H1 (cell line): ENCODE results near the gene KRTAP2-3. TPM values are rescaled to one million over a fixed set of nuclear protein-coding genes. Genes with fewer than 3 reads are reported as not detected.
"Not testable (repeated sequence)": the region's sequence is repeated elsewhere in the genome, so short reads cannot be mapped to it uniquely, and the experiment has no call there.

Experiments used
- CTCF ChIA-PET: fragments of 300-600 bp; sonication (Branson Sonifier 250); formaldehyde crosslinking; loops from one replicate; lab custom pipeline; 2021; ENCODE audit not compliant: partially characterized antibody; lab: Charles Lee
- POLR2A ChIA-PET: fragments of 300-600 bp; sonication (Branson Sonifier 250); formaldehyde crosslinking; loops from one replicate; lab custom pipeline; 2021; ENCODE audit warnings: inconsistent platforms; ENCODE audit not compliant: partially characterized antibody; lab: Charles Lee
- DNase-seq, 2 experiments: peaks; one replicate each; pipeline versions ENCODE4 v3.0.0 to v3.0.0-alpha.2; 2010 to 2022; ENCODE audit warnings: low spot score in 2 of 2, low read depth in 1 of 2, mixed read lengths in 1 of 2
- FAIRE-seq: peaks from 2 replicates; lab custom pipeline; 2011; peaks lifted over from hg19 to GRCh38; lab: Jason Lieb, UNC
- H2AFZ ChIP-seq: 2 replicates; pipeline ENCODE4 v1.8.1; 2012; ENCODE audit warnings: low read length, inconsistent platforms
- H2AK5ac ChIP-seq: 2 replicates; pipeline ENCODE4 v1.6.1; 2013; ENCODE audit warnings: low read depth, low read length
- H2BK120ac ChIP-seq: replicated peaks from 2 replicates; pipeline ENCODE3; 2013; ENCODE audit warnings: low read depth, low read length, inconsistent platforms
- H2BK12ac ChIP-seq: 2 replicates; pipeline ENCODE4 v1.6.1; 2013; ENCODE audit warnings: low read depth, low read length
- H2BK15ac ChIP-seq: 2 replicates; pipeline ENCODE4 v1.6.1; 2013; ENCODE audit warnings: low read length
- H2BK20ac ChIP-seq: 2 replicates; pipeline ENCODE4 v1.6.1; 2013; ENCODE audit warnings: low read length
- H2BK5ac ChIP-seq: 2 replicates; pipeline ENCODE4 v1.6.1; 2013; ENCODE audit warnings: low read depth, low read length
- H3K14ac ChIP-seq: 2 replicates; pipeline ENCODE4 v1.6.1; 2013; ENCODE audit warnings: inconsistent platforms; ENCODE audit not compliant: insufficient read length
- H3K18ac ChIP-seq: 2 replicates; pipeline ENCODE4 v1.6.1; 2013; ENCODE audit warnings: low read length; ENCODE audit errors: extremely low read depth
- H3K23ac ChIP-seq: 2 replicates; pipeline ENCODE4 v1.6.1; 2013; ENCODE audit warnings: inconsistent platforms; ENCODE audit not compliant: insufficient read length
- H3K23me2 ChIP-seq: 2 replicates; pipeline ENCODE4 v1.6.1; 2013; ENCODE audit warnings: low read depth, low read length
- H3K27ac ChIP-seq: 2 replicates; pipeline ENCODE4 v1.6.1; 2011; ENCODE audit warnings: low read depth, low read length, inconsistent platforms
- H3K27me3 ChIP-seq, 4 experiments: replicated peaks in 1 of 4; 1 replicate in 1 of 4; 2 replicates in 3 of 4; pipeline versions ENCODE4 v1.6.1 to v1.8.1; 2011 to 2013; ENCODE audit warnings: low read length in 3 of 4, mild to moderate bottlenecking in 3 of 4, inconsistent platforms in 2 of 4, mixed read lengths in 2 of 4, moderate library complexity in 1 of 4; ENCODE audit not compliant: control insufficient read depth in 3 of 4, insufficient read depth in 3 of 4; ENCODE audit errors: extremely low read depth in 1 of 4
- H3K36me3 ChIP-seq, 4 experiments: 2 replicates each; pipeline versions ENCODE4 v1.6.1 to v1.8.1; 2011 to 2013; ENCODE audit warnings: mild to moderate bottlenecking in 4 of 4, low read length in 3 of 4, moderate library complexity in 2 of 4, control low read depth in 1 of 4, inconsistent platforms in 1 of 4; ENCODE audit not compliant: insufficient read depth in 4 of 4, control insufficient read depth in 2 of 4
- H3K4ac ChIP-seq: replicated peaks from 2 replicates; pipeline ENCODE3; 2013; ENCODE audit warnings: low read length, low read depth, mixed read lengths, inconsistent platforms; ENCODE audit not compliant: insufficient read length
- H3K4me1 ChIP-seq, 4 experiments: replicated peaks in 1 of 4; 1 replicate in 1 of 4; 2 replicates in 3 of 4; pipeline versions ENCODE4 v1.6.1 to v1.8.1; 2011 to 2013; ENCODE audit warnings: low read length in 3 of 4, inconsistent platforms in 2 of 4, mixed read lengths in 1 of 4; ENCODE audit not compliant: insufficient read depth in 4 of 4, control insufficient read depth in 3 of 4
- H3K4me2 ChIP-seq, 2 experiments: 2 replicates each; pipeline versions ENCODE4 v1.6.1 to v1.8.1; 2011 to 2013; ENCODE audit warnings: low read depth in 2 of 2, low read length in 2 of 2, control low read depth in 1 of 2, inconsistent platforms in 1 of 2, mild to moderate bottlenecking in 1 of 2; ENCODE audit not compliant: insufficient read depth in 1 of 2
- H3K4me3 ChIP-seq, 4 experiments: fragments of 200-600, 300-600 bp in 1 of 4; sonication (generic), shearing (Covaris generic), sonication (Bioruptor Twin) in 1 of 4; 2 replicates each; pipeline versions ENCODE4 v1.5.1 to v1.8.1; 2011 to 2016; ENCODE audit warnings: low read length in 4 of 4, low read depth in 3 of 4, control low read depth in 2 of 4, inconsistent platforms in 2 of 4, mild to moderate bottlenecking in 2 of 4, mixed read lengths in 1 of 4, moderate library complexity in 1 of 4; ENCODE audit not compliant: insufficient read depth in 2 of 4; ENCODE audit errors: extremely low read depth in 1 of 4
- H3K56ac ChIP-seq: replicated peaks from 2 replicates; pipeline ENCODE3; 2013; ENCODE audit warnings: low read depth, mild to moderate bottlenecking, mixed read lengths, low read length, inconsistent platforms; ENCODE audit not compliant: insufficient read length
- H3K79me1 ChIP-seq: 2 replicates; pipeline ENCODE4 v1.6.1; 2013; ENCODE audit warnings: low read depth, low read length, control low read depth
- H3K79me2 ChIP-seq, 2 experiments: 2 replicates each; pipeline versions ENCODE4 v1.6.1 to v1.8.1; 2012 to 2013; ENCODE audit warnings: low read length in 2 of 2, mild to moderate bottlenecking in 2 of 2, inconsistent platforms in 1 of 2; ENCODE audit not compliant: insufficient read depth in 2 of 2, control insufficient read depth in 1 of 2
- H3K9ac ChIP-seq, 4 experiments: replicated peaks in 1 of 4; 1 replicate in 1 of 4; 2 replicates in 3 of 4; pipeline versions ENCODE4 v1.6.1 to v1.8.1; 2011 to 2013; ENCODE audit warnings: low read depth in 3 of 4, low read length in 3 of 4, control low read depth in 2 of 4, mild to moderate bottlenecking in 2 of 4, moderate library complexity in 2 of 4, inconsistent platforms in 1 of 4; ENCODE audit errors: extremely low read depth in 1 of 4
- H3K9me3 ChIP-seq, 2 experiments: 2 replicates each; pipeline versions ENCODE4 v1.6.1 to v1.8.1; 2012 to 2013; ENCODE audit warnings: mild to moderate bottlenecking in 2 of 2, moderate library complexity in 2 of 2, control low read depth in 1 of 2, inconsistent platforms in 1 of 2, low read depth in 1 of 2, low read length in 1 of 2, mixed read lengths in 1 of 2; ENCODE audit not compliant: insufficient read depth in 2 of 2
- H4K20me1 ChIP-seq, 2 experiments: replicated peaks in 1 of 2; 2 replicates each; pipeline versions ENCODE3 to v1.8.1; 2011 to 2013; ENCODE audit warnings: inconsistent platforms in 2 of 2, low read length in 2 of 2, mild to moderate bottlenecking in 1 of 2; ENCODE audit not compliant: insufficient read depth in 2 of 2, control insufficient read depth in 1 of 2
- H4K5ac ChIP-seq: 2 replicates; pipeline ENCODE4 v1.6.1; 2013; ENCODE audit warnings: low read length, low read depth, mixed read lengths, inconsistent platforms; ENCODE audit not compliant: insufficient read length
- H4K8ac ChIP-seq: 2 replicates; pipeline ENCODE4 v1.8.0; 2013; ENCODE audit warnings: mild to moderate bottlenecking, moderate library complexity, low read length, inconsistent platforms; ENCODE audit not compliant: insufficient read depth; ENCODE audit errors: extremely low read depth
- H4K91ac ChIP-seq: replicated peaks from 2 replicates; pipeline ENCODE3; 2013; ENCODE audit warnings: low read length, mixed read lengths, inconsistent platforms; ENCODE audit not compliant: insufficient read length
- WGBS, 2 experiments: shearing (Covaris generic) in 1 of 2; methylation state at CpG; one replicate each; pipeline versions ENCODE4 v1.1.6 to v1.1.7; 2013 to 2015; ENCODE audit warnings: low lambda C conversion rate in 2 of 2, mixed read lengths in 2 of 2, inconsistent platforms in 1 of 2, low coverage in 1 of 2, missing lambda C conversion rate in 1 of 2; ENCODE audit not compliant: insufficient replicate concordance in 2 of 2, insufficient coverage in 1 of 2, insufficient read length in 1 of 2; ENCODE audit errors: extremely low coverage in 1 of 2, missing lambda C conversion rate in 1 of 2; 5-methylcytosine and 5-hydroxymethylcytosine counted together
- polyA plus RNA-seq, 7 experiments: library from polyadenylated mRNA; depleted of rRNA in 3 of 7; stranded (reverse) in 5 of 7; unstranded in 2 of 7; fragments of >200 nt in 5 of 7; fragments of 200-250 nt in 2 of 7; gene quantifications; 1 replicate in 5 of 7; 2 replicates in 1 of 7; 4 replicates in 1 of 7; pipeline versions ENCODE4 v1.2.1 to v1.2.3, GENCODE V29; 2011 to 2013; ENCODE audit warnings: missing spikeins in 2 of 7, mixed read lengths in 2 of 7
- total RNA-seq: library from RNA; stranded (reverse); fragmentation: NEBNext Ultra II Directional; extraction: Animal tissue kit (Norgen Biotek cat#: 25700); gene quantifications from 2 replicates; pipeline ENCODE4 v1.2.1, GENCODE V29; 2021

KRTAP2-3 gene
- total and polyA plus RNA-seq, 2 of the 8 experiments (the other 6 are each of a cell fraction or from before 2014, with no cell fraction given), result not detected

DNA sequence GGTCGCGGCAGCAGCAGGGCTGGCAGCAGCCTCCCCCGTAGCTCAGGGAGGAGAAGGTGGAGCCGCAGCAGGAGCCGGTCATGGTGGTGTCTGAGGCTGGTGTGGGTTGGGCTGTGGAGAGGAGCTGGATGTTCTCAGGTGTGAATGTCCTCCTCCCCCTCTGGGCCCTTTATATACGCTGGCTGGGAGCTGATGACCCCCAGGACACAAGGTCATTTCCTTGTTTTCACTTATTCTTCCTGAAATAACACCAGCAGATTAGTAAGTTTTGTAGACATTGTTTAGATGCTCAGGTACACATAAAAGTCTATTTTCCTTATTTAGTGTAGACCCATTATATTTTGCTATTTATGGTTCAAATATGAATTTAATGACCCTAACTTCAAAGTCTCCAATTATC is 4.8 kb downstream of the KRTAP2-3 start, which contains the start of gene KRTAP2-2:
KRTAP2-2 (minus strand) TSS at position 101 of the 400 bp plus-strand sequence; CDS start at position 82, 19 bp downstream.
- H3K27me3 ChIP-seq, H2BK20ac ChIP-seq, H3K23me2 ChIP-seq, FAIRE-seq, H2AFZ ChIP-seq, H2AK5ac ChIP-seq, H3K23ac ChIP-seq, H3K36me3 ChIP-seq, H4K91ac ChIP-seq, H2BK15ac ChIP-seq, H3K14ac ChIP-seq, H3K9ac ChIP-seq, H4K8ac ChIP-seq, H3K27ac ChIP-seq, H2BK5ac ChIP-seq, H3K56ac ChIP-seq, H3K4me2 ChIP-seq, H2BK120ac ChIP-seq, POLR2A ChIA-PET, DNase-seq, H2BK12ac ChIP-seq, H3K4ac ChIP-seq, H3K79me1 ChIP-seq, CTCF ChIA-PET, H3K79me2 ChIP-seq, H3K9me3 ChIP-seq, H4K20me1 ChIP-seq, H3K18ac ChIP-seq, H4K5ac ChIP-seq, H3K4me1 ChIP-seq, H3K4me3 ChIP-seq: not testable (repeated sequence)
- 100% methylated on average over 1 of the region's 6 CpGs; no CpG with 5 or more reads in 1 of the 2 experiments for WGBS, 2 experiments

DNA sequence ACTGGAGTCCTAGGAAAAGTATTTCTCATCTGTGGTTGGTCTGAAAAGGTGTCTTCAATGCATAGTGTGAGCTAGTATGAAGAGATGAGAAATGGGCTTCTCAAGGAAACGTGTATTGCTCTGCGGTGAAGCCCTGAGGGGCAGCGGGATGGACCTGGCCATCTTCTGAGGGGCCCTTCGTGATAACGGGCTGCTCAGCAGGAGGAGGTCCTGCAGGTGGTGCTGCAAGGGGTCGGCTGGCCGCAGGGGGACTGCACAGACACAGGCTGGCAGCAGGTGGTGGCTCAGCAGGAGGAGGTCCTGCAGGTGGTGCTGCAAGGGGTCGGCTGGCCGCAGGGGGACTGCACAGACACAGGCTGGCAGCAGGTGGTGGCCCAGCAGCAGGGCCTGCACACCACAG is 5.4 kb downstream of the KRTAP2-3 start:
- H3K9me3 ChIP-seq, H2BK20ac ChIP-seq, H3K79me2 ChIP-seq, H3K9ac ChIP-seq, CTCF ChIA-PET, FAIRE-seq, H4K20me1 ChIP-seq, H3K79me1 ChIP-seq, H3K36me3 ChIP-seq, H2AK5ac ChIP-seq, H3K14ac ChIP-seq, H3K23ac ChIP-seq, H2AFZ ChIP-seq, H4K5ac ChIP-seq, H3K4me2 ChIP-seq, H3K4me1 ChIP-seq, H2BK12ac ChIP-seq, H3K27me3 ChIP-seq, H3K27ac ChIP-seq, DNase-seq, H2BK120ac ChIP-seq, H3K4me3 ChIP-seq, H3K56ac ChIP-seq, H2BK5ac ChIP-seq, POLR2A ChIA-PET, H4K8ac ChIP-seq, H4K91ac ChIP-seq, H3K23me2 ChIP-seq, H2BK15ac ChIP-seq, H3K18ac ChIP-seq, H3K4ac ChIP-seq: not testable (repeated sequence)
- WGBS, 2 experiments, result 99% methylated on average over 7 of the region's 9 CpGs; no CpG with 5 or more reads in 1 of the 2 experiments
